Mesothelial cell of epicardium (in vitro differentiated cells): Measurements from ENCODE around the gene MAPT. TPM values are rescaled to one million over a fixed set of nuclear protein-coding genes. Genes with fewer than 3 reads are reported as not detected.
A peak's percentile ranks its signal among the peaks of the same experiment; 100 is the strongest.

Source experiments
- DNase-seq, 2 experiments: peaks; one replicate each; pipeline ENCODE4 v3.0.0; 2021; ENCODE audit warnings: low spot score in 2 of 2; ENCODE audit not compliant: unreplicated experiment in 2 of 2
- H3K27ac Mint-ChIP-seq: 2 replicates; pipeline ENCODE4 v1.8.0; 2021; ENCODE audit warnings: mixed read lengths
- H3K27me3 Mint-ChIP-seq: 2 replicates; pipeline ENCODE4 v1.8.0; 2021; ENCODE audit warnings: low read depth, mixed read lengths
- H3K36me3 Mint-ChIP-seq: 2 replicates; pipeline ENCODE4 v1.8.0; 2021; ENCODE audit warnings: mixed read lengths
- H3K4me1 Mint-ChIP-seq: 2 replicates; pipeline ENCODE4 v1.8.0; 2021; ENCODE audit warnings: mixed read lengths
- H3K4me3 Mint-ChIP-seq: 2 replicates; pipeline ENCODE4 v1.8.0; 2021; ENCODE audit warnings: mild to moderate bottlenecking, moderate library complexity, mixed read lengths
- H3K9me3 Mint-ChIP-seq: 2 replicates; pipeline ENCODE4 v1.8.0; 2021; ENCODE audit warnings: mixed read lengths
- total RNA-seq: library from RNA; stranded (reverse); gene quantifications from 3 replicates; pipeline ENCODE4 v1.2.1, GENCODE V29; 2021
- TF ChIP-seq, protein P1 (sequence below): fragments of 200-600 bp; sonication (generic); IDR thresholded peaks from one replicate; pipeline ENCODE4 v1.5.0; 2021; ENCODE audit warnings: antibody characterized with exemption; ENCODE audit not compliant: unreplicated experiment

The MAPT gene
- total RNA-seq, 1 donor from 2014 or later: 2.8 TPM

- H3K4me1 Mint-ChIP-seq: peaks cover 30% of the 10 kb centered on the region
- no peaks in the 10 kb centered on the region for H3K27me3 Mint-ChIP-seq
- H3K36me3 Mint-ChIP-seq: peaks cover 21% of the 10 kb centered on the region
- H3K4me3 Mint-ChIP-seq: no peak overlapping the region
- TF ChIP-seq, protein P1, sequence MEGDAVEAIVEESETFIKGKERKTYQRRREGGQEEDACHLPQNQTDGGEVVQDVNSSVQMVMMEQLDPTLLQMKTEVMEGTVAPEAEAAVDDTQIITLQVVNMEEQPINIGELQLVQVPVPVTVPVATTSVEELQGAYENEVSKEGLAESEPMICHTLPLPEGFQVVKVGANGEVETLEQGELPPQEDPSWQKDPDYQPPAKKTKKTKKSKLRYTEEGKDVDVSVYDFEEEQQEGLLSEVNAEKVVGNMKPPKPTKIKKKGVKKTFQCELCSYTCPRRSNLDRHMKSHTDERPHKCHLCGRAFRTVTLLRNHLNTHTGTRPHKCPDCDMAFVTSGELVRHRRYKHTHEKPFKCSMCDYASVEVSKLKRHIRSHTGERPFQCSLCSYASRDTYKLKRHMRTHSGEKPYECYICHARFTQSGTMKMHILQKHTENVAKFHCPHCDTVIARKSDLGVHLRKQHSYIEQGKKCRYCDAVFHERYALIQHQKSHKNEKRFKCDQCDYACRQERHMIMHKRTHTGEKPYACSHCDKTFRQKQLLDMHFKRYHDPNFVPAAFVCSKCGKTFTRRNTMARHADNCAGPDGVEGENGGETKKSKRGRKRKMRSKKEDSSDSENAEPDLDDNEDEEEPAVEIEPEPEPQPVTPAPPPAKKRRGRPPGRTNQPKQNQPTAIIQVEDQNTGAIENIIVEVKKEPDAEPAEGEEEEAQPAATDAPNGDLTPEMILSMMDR: no peak
- H3K9me3 Mint-ChIP-seq: no peaks in the 10 kb centered on the region
- no peak for DNase-seq
- H3K27ac Mint-ChIP-seq: peak overlapping the region; percentile 89
Measured at GRCh38 chr17:46044989-46045388, 150.6 kb downstream of the MAPT start.

GRCh38 chr17:46045639-46046038, 151.3 kb downstream of the MAPT start:
- TF ChIP-seq, protein P1: no peak
- peaks cover 22% of the 10 kb centered on the region for H3K36me3 Mint-ChIP-seq
- peaks cover 30% of the 10 kb centered on the region for H3K4me1 Mint-ChIP-seq
- H3K27ac Mint-ChIP-seq: peak overlapping the region; percentile 86
- no peak overlapping the region for H3K4me3 Mint-ChIP-seq
- no peaks in the 10 kb centered on the region for H3K27me3 Mint-ChIP-seq
- no peaks in the 10 kb centered on the region for H3K9me3 Mint-ChIP-seq
- DNase-seq: no peak

DNA sequence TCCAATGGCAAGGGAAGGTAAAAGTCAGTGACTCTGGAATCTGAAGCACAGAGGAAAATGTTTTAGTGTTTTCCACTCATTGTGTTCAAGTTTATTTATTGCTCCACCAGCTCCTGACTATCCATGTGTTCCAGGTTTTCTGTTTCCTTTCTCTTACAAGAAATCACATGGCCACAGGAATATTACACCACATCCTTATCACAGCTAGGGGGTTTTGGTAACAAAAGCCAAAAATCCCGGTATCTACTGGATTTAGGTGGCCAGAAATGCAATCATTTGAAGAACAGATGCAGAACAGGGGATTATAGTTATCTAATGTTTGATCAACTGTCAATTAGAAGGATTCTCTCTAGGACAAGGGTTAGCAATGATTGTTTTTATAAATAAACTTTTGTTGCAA, 152.6 kb downstream of the MAPT start:
- peaks cover 33% of the 10 kb centered on the region for H3K4me1 Mint-ChIP-seq
- no peaks in the 10 kb centered on the region for H3K27me3 Mint-ChIP-seq
- no peaks in the 10 kb centered on the region for H3K9me3 Mint-ChIP-seq
- TF ChIP-seq, protein P1: no peak
- no peak for DNase-seq
- no peak overlapping the region for H3K4me3 Mint-ChIP-seq
- no peak overlapping the region for H3K27ac Mint-ChIP-seq
- peaks cover 31% of the 10 kb centered on the region for H3K36me3 Mint-ChIP-seq

DNA sequence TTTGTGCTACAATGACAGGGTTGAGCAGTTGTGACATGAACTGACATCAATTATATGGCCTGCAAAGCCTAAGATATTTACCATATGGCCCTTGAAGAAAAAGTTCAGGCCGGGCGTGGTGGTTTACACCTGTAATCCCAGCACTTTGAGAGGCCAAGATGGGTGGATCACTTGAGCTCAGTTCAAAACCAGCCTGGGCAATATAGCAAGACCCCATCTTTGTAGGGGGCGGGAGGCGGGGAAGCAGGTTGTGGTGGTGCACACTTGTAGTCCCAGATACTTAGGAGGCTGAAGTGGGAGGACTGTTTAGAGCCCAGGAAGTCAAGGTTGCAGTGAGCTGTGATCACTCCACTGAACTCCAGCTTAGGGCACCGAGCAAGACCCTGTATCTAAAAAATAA, 153.0 kb downstream of the MAPT start:
- Mint-ChIP-seq H3K27me3 (no peaks in the 10 kb centered on the region), H3K9me3 (no peaks in the 10 kb centered on the region), H3K36me3 (peaks cover 34% of the 10 kb centered on the region), H3K4me3 (no peak overlapping the region), H3K27ac (no peak overlapping the region), H3K4me1 (peaks cover 34% of the 10 kb centered on the region)
- TF ChIP-seq, protein P1: no peak
- DNase-seq: no peak

DNA sequence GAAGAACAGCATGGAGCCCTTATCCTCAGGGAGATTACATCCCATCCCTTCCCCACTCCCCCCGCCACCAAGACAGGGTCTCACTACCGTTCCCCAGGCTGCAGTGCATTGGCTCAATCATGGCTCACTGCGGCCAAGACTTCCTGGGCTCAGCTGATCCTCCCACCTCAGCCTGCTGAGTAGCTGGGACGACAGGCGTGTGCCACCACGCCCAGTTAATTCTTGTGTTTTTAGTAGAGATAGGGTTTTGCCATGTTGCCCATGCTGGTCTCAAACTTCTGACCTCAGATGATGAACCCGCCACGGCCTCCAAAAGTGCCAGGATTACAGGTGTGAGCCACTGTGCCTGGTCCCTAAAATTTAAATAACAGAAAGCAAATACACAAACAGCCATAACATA, 153.5 kb downstream of the MAPT start:
- Mint-ChIP-seq H3K4me1 (peaks cover 34% of the 10 kb centered on the region), H3K4me3 (no peak overlapping the region), H3K9me3 (no peaks in the 10 kb centered on the region), H3K36me3 (peaks cover 34% of the 10 kb centered on the region), H3K27ac (no peak overlapping the region), H3K27me3 (no peaks in the 10 kb centered on the region)
- TF ChIP-seq, protein P1: no peak
- no peak for DNase-seq

DNA sequence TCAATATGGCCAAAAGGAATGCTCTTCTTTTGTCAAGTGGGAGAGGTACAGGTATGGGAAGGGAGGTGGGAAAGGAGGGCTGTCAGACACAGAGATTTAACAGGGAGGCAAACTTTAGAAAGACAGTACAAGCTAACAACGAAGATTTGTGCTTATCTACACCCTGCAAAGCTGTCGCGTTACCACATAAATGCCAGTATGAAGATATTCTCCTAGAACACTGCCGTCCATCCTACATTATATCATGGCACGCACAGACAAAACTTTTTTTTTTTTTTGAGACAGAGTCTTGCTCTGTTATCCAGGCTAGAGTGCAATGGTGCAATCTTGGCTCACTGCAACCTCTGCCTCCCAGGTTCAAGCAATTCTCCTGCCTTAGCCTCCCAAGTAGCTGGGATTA, 155.3 kb downstream of the MAPT start:
- Mint-ChIP-seq H3K4me1 (peaks cover 21% of the 10 kb centered on the region), H3K4me3 (no peak overlapping the region), H3K9me3 (peaks cover 3% of the 10 kb centered on the region), H3K36me3 (peaks cover 45% of the 10 kb centered on the region), H3K27me3 (no peaks in the 10 kb centered on the region), H3K27ac (peak overlapping the region; percentile 59)
- no peak for DNase-seq
- TF ChIP-seq, protein P1: no peak
